PC-3 (cell line): ENCODE results near the gene ASCL5.

Source experiments
- CTCF ChIP-seq: fragments of 300-600 bp; sonication (generic); conservative IDR thresholded peaks from 2 replicates; pipeline ENCODE4 v1.5.1; 2017; ENCODE audit warnings: antibody characterized with exemption, low read depth, mild to moderate bottlenecking, low read length
- EZH2 ChIP-seq: fragments of 300-600 bp; sonication (generic); IDR thresholded peaks from one replicate; pipeline ENCODE4 v1.6.1; 2017; ENCODE audit warnings: antibody characterized with exemption, mild to moderate bottlenecking, low read length; ENCODE audit not compliant: unreplicated experiment

- TF ChIP-seq CTCF (no peak), EZH2 (no peak)
Measured at GRCh38 chr1:201074018-201074417, 53.0 kb downstream of the ASCL5 start.
